ENCODE results near the gene C9orf43.
"Not testable (repeated sequence)": the region's sequence is repeated elsewhere in the genome, so short reads cannot be mapped to it uniquely, and the experiment has no call there.

C9orf43 gene

GRCh38 chr9:113421726-113422125, 11.2 kb downstream of the C9orf43 start:
- DNase-seq, result no peak

GRCh38 chr9:113425072-113425471, 14.5 kb downstream of the C9orf43 start:
- DNase-seq, result no peak

GRCh38 chr9:113426701-113427100, 16.2 kb downstream of the C9orf43 start:
- DNase-seq, result no peak

GRCh38 chr9:113427629-113428028, 17.1 kb downstream of the C9orf43 start:
- DNase-seq, result no peak

GRCh38 chr9:113428062-113428615, 17.6 kb downstream of the C9orf43 start:
- no peak for DNase-seq

- no peak for DNase-seq
Measured at GRCh38 chr9:113431191-113431590, 20.6 kb downstream of the C9orf43 start.

GRCh38 chr9:113436728-113437515, 26.4 kb downstream of the C9orf43 start:
- DNase-seq, result no peak

- DNase-seq, result not testable (repeated sequence)
Measured at GRCh38 chr9:113437716-113438115, 27.2 kb downstream of the C9orf43 start.

- no peak for DNase-seq
Measured at GRCh38 chr9:113444736-113445135, 34.2 kb downstream of the C9orf43 start.

- DNase-seq, result peak; percentile 40
Measured at GRCh38 chr9:113446323-113446740, 35.8 kb downstream of the C9orf43 start.

GRCh38 chr9:113449376-113449775, 38.8 kb downstream of the C9orf43 start:
- no peak for DNase-seq

- DNase-seq, result no peak
Measured at GRCh38 chr9:113452113-113452605, 41.6 kb downstream of the C9orf43 start.

GRCh38 chr9:113454914-113455761, 44.6 kb downstream of the C9orf43 start:
- DNase-seq, result no peak

GRCh38 chr9:113456235-113456634, 45.7 kb downstream of the C9orf43 start:
- DNase-seq, result no peak

GRCh38 chr9:113461285-113461684, 50.7 kb downstream of the C9orf43 start:
- DNase-seq, result no peak

GRCh38 chr9:113461943-113462342, 51.4 kb downstream of the C9orf43 start:
- no peak for DNase-seq

GRCh38 chr9:113462781-113463286, 52.3 kb downstream of the C9orf43 start:
- DNase-seq, result no peak

GRCh38 chr9:113463418-113464285, 53.1 kb downstream of the C9orf43 start, which contains the start of gene RGS3:
Gene RGS3, plus strand, starts transcription at chr9:113463727. Its CDS starts 76 bp downstream, at chr9:113463803.
- peak; percentile 74 for DNase-seq

GRCh38 chr9:113464286-113464660, 53.7 kb downstream of the C9orf43 start:
- DNase-seq, result no peak

GRCh38 chr9:113465599-113466140, 55.1 kb downstream of the C9orf43 start:
- DNase-seq, result peak; percentile 39

- no peak for DNase-seq
Measured at GRCh38 chr9:113467183-113467582, 56.6 kb downstream of the C9orf43 start.

All from NCI-H748 treated with DMSO at 0.1 percent for 48 hours (cell line).